Myocyte (in vitro differentiated cells): Measurements from ENCODE around the gene DMD. TPM values are rescaled to one million over a fixed set of nuclear protein-coding genes. Genes with fewer than 3 reads are reported as not detected.
A peak's percentile ranks its signal among the peaks of the same experiment; 100 is the strongest.

Source experiments
- DNase-seq: peaks from one replicate; pipeline ENCODE4 v3.0.0-alpha.2; 2012; ENCODE audit warnings: low read depth
- total RNA-seq: library from RNA; depleted of rRNA; stranded (reverse); fragments of >200 nt; gene quantifications from 2 replicates; pipeline ENCODE4 v1.2.3, GENCODE V29; 2014

Gene DMD
- total RNA-seq, 1 donor from 2014 or later: 123 TPM

- DNase-seq: no peak
Observed at GRCh38 chrX:32514986-32515385, 696.4 kb downstream of the DMD start.

- no peak for DNase-seq
Observed at GRCh38 chrX:32501606-32502005, 709.7 kb downstream of the DMD start.

- no peak for DNase-seq
Observed at GRCh38 chrX:32496671-32497070, 714.7 kb downstream of the DMD start.

- DNase-seq: no peak
Observed at GRCh38 chrX:32495855-32496254, 715.5 kb downstream of the DMD start.

- DNase-seq: no peak
Observed at GRCh38 chrX:32489125-32489524, 722.2 kb downstream of the DMD start.

- DNase-seq: no peak
Observed at GRCh38 chrX:32483534-32484136, 727.7 kb downstream of the DMD start.

GRCh38 chrX:32480019-32480418 lies 731.3 kb downstream of the DMD start:
- DNase-seq: no peak

- no peak for DNase-seq
Observed at GRCh38 chrX:32472364-32472763, 739.0 kb downstream of the DMD start.

GRCh38 chrX:32455704-32456103 lies 755.6 kb downstream of the DMD start:
- no peak for DNase-seq

- no peak for DNase-seq
Observed at GRCh38 chrX:32451954-32452695, 759.2 kb downstream of the DMD start.

GRCh38 chrX:32448945-32449344 lies 762.4 kb downstream of the DMD start:
- no peak for DNase-seq

- peak; percentile 45 for DNase-seq
Observed at GRCh38 chrX:32448320-32448719, 763.0 kb downstream of the DMD start.

GRCh38 chrX:32447640-32448039 lies 763.7 kb downstream of the DMD start:
- DNase-seq: no peak

- DNase-seq: no peak
Observed at GRCh38 chrX:32443841-32444240, 767.5 kb downstream of the DMD start.

GRCh38 chrX:32421266-32421665 lies 790.1 kb downstream of the DMD start:
- DNase-seq: no peak

- DNase-seq: no peak
Observed at GRCh38 chrX:32408389-32408788, 803.0 kb downstream of the DMD start.

GRCh38 chrX:32397562-32398216 lies 813.7 kb downstream of the DMD start:
- no peak for DNase-seq

GRCh38 chrX:32395878-32396277 lies 815.5 kb downstream of the DMD start:
- peak; percentile 2 for DNase-seq

- no peak for DNase-seq
Observed at GRCh38 chrX:32392655-32393054, 818.7 kb downstream of the DMD start.

- peak; percentile 8 for DNase-seq
Observed at GRCh38 chrX:32370456-32371205, 840.7 kb downstream of the DMD start.

GRCh38 chrX:32293962-32294700 lies 917.2 kb downstream of the DMD start:
- no peak for DNase-seq
